GM12801 (cell line): Measurements from ENCODE around the gene PLET1.

Experiments used
- TF ChIP-seq, protein P1 (sequence below): IDR thresholded peaks from one replicate; pipeline ENCODE4 v1.5.1; 2011; ENCODE audit warnings: control low read depth; ENCODE audit not compliant: insufficient read length; ENCODE audit errors: extremely low read depth

Gene PLET1

DNA sequence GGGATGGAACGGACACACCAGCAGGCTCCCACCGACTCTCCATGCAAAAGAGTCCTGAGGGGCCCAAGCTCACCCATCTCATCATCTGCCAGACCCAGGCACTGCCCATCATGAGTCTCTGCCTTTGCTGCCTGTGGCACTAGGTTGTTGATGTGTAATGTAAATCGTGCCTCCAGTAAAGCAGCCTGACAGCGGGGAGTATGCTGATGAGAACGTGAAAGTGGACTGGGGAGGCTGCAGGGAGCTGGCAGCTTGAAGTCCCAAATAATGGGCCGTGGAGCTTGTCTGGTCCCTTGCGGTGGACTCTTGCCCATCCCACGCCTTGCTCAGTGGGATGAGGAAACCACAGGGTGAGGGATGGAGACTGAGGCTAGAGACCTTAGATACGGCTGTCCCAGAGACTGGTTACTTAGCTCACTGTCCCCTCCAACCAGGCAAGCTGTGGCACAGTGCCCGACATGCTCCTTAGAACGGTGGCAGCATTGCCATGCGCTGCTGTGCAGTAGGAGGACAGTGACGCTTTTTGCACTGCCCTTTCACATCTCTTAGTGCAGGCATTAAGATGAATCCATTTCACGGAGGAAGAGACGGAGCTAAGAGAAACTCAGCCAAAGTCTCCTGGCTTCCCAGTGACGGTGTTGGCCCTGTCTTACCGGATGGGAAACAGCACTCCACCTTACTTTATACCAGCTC is 39.6 kb upstream of the PLET1 start:
- TF ChIP-seq, protein P1, sequence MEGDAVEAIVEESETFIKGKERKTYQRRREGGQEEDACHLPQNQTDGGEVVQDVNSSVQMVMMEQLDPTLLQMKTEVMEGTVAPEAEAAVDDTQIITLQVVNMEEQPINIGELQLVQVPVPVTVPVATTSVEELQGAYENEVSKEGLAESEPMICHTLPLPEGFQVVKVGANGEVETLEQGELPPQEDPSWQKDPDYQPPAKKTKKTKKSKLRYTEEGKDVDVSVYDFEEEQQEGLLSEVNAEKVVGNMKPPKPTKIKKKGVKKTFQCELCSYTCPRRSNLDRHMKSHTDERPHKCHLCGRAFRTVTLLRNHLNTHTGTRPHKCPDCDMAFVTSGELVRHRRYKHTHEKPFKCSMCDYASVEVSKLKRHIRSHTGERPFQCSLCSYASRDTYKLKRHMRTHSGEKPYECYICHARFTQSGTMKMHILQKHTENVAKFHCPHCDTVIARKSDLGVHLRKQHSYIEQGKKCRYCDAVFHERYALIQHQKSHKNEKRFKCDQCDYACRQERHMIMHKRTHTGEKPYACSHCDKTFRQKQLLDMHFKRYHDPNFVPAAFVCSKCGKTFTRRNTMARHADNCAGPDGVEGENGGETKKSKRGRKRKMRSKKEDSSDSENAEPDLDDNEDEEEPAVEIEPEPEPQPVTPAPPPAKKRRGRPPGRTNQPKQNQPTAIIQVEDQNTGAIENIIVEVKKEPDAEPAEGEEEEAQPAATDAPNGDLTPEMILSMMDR, result no peak

DNA sequence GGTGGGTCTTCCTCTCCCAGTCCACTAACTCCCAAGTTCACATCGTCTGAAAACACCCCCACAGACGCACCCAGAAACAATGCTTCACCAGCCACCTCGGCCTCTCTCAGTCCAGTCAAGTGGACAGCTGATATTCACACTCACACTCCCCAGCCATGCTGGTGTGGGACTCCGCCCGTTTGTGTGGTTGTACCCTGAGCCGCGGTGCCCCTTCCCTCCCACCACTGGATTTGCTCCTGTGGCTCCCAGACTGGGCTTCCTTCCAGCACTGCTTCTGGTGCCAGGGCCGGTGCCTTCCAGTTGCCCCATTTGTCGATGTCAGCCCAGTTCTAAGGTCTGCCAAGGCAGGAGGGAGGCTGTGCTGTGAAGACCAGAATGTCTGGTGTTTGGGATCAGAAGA is 37.9 kb upstream of the PLET1 start:
- TF ChIP-seq, protein P1, result no peak

GRCh38 chr11:112297248-112297866 is 36.7 kb upstream of the PLET1 start:
- TF ChIP-seq, protein P1, result no peak

- TF ChIP-seq, protein P1, result no peak
These were observed 35.4 kb upstream of the PLET1 start for GRCh38 chr11:112296044-112296443.

DNA sequence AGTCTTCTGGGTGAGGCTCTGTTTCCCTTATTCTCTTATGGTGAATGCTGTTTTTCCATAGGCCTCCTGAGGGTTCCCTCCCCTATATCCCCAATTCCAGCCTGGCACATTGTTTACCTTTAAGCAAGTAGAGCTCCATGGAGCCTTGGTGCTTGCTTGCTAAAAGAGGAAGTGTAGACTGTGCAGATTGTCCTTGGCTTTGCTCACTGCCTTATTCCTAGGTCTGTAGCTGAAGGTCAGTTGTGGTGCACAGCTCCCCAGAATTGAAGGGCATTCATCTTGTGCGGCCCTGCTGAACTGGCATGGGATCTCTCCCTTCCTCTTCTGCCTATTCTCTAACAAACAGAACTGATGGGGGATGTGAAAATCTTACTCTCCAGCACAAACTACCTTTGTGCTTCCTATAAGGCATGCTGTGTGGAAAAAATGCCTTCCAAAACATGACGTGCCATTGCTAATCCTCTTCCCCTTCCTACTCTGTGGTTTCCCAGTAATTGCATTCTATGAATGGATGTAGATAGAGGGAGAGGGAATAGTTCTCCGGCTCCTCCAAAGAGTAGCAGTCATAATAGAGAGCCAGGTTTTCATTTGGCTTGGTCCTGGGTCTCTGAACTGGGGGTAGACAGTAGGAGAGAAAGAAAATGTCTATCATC is 34.2 kb upstream of the PLET1 start:
- TF ChIP-seq, protein P1, result no peak

- TF ChIP-seq, protein P1, result no peak
These were observed 33.0 kb upstream of the PLET1 start for GRCh38 chr11:112293614-112294013.

DNA sequence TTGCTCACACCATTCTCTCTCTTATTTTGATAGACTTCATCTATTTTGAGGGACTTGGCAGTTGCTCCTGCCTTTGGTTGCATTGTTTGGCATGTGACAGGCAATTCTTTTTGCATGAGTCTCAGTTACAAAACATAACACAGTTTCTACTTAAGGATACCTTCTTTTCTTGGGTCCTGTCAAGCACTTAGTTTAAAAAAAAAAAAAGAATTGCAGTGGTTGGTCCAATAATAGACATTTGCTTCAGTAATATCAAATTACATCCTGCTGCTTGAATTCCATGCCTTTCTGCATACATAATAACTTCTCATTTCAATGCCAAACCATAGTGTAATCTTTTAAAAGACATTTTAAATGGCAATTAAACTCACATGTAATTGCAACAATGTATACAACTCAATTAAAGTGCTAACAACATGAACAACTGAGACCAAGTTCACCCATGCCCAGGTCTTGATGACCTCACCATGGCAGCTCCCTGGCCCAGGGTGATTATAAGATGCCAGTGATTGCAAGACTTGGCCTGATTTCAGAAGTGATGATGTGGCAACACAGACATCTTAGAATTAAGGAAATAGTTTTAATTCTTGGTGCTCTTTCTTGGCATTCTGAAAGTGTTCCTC is 32.2 kb upstream of the PLET1 start:
- TF ChIP-seq, protein P1, result no peak
